LNCaP clone FGC (cell line): ENCODE data around the gene CRYBG1.
"Not testable (repeated sequence)": the region's sequence is repeated elsewhere in the genome, so short reads cannot be mapped to it uniquely, and the experiment has no call there.

Experiments
- DNase-seq: peaks from one replicate; pipeline ENCODE4 v3.0.0-alpha.2; 2011; ENCODE audit warnings: low read depth
- H3K4me3 ChIP-seq: 2 replicates; pipeline ENCODE4 v1.5.1; 2011; ENCODE audit warnings: mild to moderate bottlenecking, low read depth, low read length, control low read depth
- CTCF ChIP-seq: IDR thresholded peaks from 2 replicates; pipeline ENCODE4 v1.5.1; 2012; ENCODE audit warnings: mild to moderate bottlenecking; ENCODE audit not compliant: control insufficient read depth, insufficient read depth; ENCODE audit errors: extremely low read depth

CRYBG1 gene

GRCh38 chr6:106540432-106540831, 179.9 kb downstream of the CRYBG1 start:
- H3K4me3 ChIP-seq = no peak overlapping the region
- no peak for DNase-seq
- no peak for TF ChIP-seq CTCF

- no peak for DNase-seq
- no peak for TF ChIP-seq CTCF
- no peak overlapping the region for H3K4me3 ChIP-seq
Measured at GRCh38 chr6:106540907-106541306, 180.4 kb downstream of the CRYBG1 start.

DNA sequence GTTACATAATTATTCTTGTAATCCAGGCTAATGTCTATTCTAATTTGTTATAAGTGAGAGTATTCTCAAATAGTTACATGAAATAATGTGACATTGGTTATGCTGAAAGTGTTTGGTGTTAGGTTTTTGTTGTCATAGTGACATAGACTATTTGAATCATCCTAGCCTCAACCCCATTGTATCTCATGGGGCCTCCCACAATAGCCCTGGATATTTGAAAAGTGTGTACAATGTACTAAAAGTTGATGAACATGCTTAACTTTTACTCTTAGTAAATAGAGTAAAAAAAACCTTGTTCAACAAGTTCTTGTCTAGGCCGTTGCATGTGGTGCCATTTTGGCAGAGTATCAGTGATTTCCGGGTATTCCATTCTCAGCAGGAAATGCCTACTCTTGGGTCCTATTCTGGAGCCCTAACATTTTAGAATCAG, 185.8 kb downstream of the CRYBG1 start:
- H3K4me3 ChIP-seq = no peak overlapping the region
- no peak for DNase-seq
- TF ChIP-seq CTCF = no peak

DNA sequence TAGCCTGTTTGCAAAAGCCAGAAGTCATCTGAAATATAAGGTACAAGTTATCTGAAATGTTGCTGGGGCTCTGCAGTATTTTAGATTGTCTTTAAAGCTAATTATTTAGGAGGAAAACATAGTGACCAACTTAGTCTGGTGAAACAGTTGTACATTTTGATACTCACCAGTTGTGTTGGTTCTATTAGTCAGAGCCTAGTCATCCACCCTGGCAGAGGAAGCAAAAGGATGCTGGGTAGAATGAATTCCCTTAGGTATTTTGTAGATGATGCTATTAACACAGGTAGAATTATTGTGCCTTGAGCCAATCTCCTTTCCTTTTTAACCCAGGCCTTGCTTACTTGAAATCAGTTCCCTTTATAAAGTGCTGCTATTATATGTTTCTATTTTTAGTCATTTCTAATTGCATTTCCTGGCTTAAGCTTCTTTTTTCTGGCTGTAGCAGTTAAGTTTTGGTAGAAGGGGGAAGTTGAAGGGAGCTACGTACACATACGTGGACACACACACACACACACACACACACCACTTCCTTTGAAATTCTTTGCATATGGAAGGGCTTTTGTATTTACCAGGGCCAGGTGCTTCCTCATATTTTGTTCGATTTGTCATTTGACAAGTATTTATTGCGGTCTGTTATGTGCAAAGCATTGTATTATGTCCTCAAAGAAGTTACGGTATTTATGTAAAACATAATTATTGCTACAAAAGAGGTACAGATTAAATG, 186.3 kb downstream of the CRYBG1 start:
- no peak for DNase-seq
- H3K4me3 ChIP-seq = no peak overlapping the region
- TF ChIP-seq CTCF = no peak

GRCh38 chr6:106547601-106548453, 187.3 kb downstream of the CRYBG1 start:
- no peak for DNase-seq
- TF ChIP-seq CTCF = no peak
- no peak overlapping the region for H3K4me3 ChIP-seq

GRCh38 chr6:106548926-106549455, 188.5 kb downstream of the CRYBG1 start:
- not testable (repeated sequence) for DNase-seq, H3K4me3 ChIP-seq

DNA sequence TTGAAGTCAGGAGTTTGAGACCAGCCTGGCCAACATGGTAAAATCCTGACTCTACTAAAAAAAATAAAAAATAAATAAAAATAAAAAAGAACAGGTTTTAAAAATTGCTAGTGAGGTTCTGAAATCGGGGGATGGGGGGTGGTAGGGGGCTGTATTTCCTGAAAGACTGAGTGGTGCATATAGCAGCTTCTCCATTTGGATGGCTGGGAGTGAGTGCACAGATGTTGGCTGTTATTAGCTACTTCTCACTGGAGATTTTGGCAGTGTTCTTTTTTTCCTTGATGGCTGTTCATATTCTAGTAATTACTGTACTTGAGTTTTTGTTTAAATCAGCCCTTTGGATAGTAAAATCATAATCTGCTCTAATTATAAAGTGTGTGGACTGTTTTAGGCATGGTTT, 189.0 kb downstream of the CRYBG1 start:
- DNase-seq = no peak
- no peak for TF ChIP-seq CTCF
- H3K4me3 ChIP-seq = no peak overlapping the region
